Esophagus squamous epithelium (tissue), 4 donors: Measurements from ENCODE around the gene FA2H.

Experiments used
- POLR2A ChIP-seq, 4 donors: fragments of 450-650 bp; IDR thresholded peaks; one replicate each; pipeline ENCODE4 v1.6.1; 2017; ENCODE audit warnings: antibody characterized with exemption in 4 of 4, mild to moderate bottlenecking in 4 of 4, moderate library complexity in 3 of 4
- TF ChIP-seq, protein P1 (sequence below), 6 experiments: fragments of 450-650 bp in 4 of 6; fragments of 200-600 bp in 2 of 6; sonication (generic) in 2 of 6; IDR thresholded peaks; one replicate each; pipeline ENCODE4 v1.5.1; 2016 to 2019; ENCODE audit warnings: antibody characterized with exemption in 6 of 6, mild to moderate bottlenecking in 4 of 6, moderate library complexity in 4 of 6

DNA sequence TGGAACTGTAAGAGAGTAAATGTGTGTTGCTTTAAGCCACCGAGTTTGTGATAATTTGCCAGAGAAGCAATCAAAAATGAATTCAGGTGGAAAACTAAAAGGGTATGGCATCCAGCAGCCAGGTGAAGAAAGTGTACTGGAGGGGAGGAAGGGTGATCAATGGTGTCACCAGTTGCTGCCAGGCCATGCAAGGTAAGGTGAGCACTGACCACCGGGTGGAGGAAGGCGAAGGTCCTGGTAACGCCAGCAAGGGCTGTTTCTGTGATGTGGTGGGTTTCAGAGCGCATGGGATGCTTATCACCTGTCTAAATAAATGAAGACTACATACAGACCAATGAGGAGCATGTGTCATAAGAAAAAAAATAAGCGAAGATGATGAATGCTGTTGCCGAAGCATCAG lies 6.9 kb downstream of the FA2H start:
- TF ChIP-seq, protein P1, sequence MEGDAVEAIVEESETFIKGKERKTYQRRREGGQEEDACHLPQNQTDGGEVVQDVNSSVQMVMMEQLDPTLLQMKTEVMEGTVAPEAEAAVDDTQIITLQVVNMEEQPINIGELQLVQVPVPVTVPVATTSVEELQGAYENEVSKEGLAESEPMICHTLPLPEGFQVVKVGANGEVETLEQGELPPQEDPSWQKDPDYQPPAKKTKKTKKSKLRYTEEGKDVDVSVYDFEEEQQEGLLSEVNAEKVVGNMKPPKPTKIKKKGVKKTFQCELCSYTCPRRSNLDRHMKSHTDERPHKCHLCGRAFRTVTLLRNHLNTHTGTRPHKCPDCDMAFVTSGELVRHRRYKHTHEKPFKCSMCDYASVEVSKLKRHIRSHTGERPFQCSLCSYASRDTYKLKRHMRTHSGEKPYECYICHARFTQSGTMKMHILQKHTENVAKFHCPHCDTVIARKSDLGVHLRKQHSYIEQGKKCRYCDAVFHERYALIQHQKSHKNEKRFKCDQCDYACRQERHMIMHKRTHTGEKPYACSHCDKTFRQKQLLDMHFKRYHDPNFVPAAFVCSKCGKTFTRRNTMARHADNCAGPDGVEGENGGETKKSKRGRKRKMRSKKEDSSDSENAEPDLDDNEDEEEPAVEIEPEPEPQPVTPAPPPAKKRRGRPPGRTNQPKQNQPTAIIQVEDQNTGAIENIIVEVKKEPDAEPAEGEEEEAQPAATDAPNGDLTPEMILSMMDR (IDR thresholded peaks at IDR 0.05), result no peak
- TF ChIP-seq POLR2A (IDR thresholded peaks at IDR 0.05), result no peak
